ENCODE measurements around the gene SH3BGRL3.

GRCh38 chr1:26295194-26296138, 15.6 kb downstream of the SH3BGRL3 start:
- no peak for TF ChIP-seq MAX (IDR thresholded peaks at IDR 0.05)
- no peak for TF ChIP-seq ZNF746 (CRISPR knock-in tag; IDR thresholded peaks at IDR 0.05)
